ENCODE results near the gene ARHGAP22.

ARHGAP22 gene

DNA sequence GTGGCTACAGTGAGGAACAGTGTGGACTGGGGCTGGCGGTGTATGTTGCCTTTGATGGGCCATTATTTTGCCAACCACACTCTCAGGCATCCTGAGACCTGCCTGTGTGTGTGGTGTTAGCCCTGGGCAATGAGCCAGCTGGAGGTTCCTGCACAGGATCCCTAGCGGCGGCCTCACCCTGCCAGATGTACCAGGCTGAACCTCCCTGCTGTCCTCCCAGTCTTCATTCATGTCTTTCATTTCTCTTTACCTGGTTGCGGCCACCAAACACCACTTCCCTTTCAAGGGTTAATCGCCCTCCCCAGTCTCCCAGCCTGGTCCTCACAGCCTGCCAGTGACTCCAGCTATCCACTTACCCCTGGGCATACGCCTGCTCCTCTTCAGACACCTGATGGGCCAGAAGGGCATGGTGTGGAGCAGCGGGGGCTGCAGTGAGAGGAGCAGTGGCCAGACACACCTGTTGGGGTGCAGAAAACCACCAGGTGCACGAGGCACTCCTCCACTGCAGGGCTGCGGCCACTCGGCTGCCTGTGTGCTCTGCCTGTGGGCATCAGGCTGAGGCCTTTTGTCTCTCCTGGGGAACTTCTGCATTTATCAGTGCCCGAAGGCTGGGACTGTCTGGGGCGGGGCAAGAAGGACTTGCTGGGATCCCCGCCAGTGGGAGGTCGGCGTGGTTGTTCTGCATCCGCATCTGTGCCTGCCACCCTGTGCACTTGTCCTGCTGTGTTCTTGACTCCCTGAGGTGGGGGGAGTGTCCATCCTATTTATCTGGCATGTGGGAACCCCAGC, 111.6 kb downstream of the ARHGAP22 start:
- TF ChIP-seq, protein P1, sequence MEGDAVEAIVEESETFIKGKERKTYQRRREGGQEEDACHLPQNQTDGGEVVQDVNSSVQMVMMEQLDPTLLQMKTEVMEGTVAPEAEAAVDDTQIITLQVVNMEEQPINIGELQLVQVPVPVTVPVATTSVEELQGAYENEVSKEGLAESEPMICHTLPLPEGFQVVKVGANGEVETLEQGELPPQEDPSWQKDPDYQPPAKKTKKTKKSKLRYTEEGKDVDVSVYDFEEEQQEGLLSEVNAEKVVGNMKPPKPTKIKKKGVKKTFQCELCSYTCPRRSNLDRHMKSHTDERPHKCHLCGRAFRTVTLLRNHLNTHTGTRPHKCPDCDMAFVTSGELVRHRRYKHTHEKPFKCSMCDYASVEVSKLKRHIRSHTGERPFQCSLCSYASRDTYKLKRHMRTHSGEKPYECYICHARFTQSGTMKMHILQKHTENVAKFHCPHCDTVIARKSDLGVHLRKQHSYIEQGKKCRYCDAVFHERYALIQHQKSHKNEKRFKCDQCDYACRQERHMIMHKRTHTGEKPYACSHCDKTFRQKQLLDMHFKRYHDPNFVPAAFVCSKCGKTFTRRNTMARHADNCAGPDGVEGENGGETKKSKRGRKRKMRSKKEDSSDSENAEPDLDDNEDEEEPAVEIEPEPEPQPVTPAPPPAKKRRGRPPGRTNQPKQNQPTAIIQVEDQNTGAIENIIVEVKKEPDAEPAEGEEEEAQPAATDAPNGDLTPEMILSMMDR (IDR thresholded peaks at IDR 0.05): no peak
- no peak for DNase-seq
- H3K36me3 Mint-ChIP-seq (ENCODE audit: low read depth): no peaks in the 10 kb centered on the region
- H3K4me3 Mint-ChIP-seq: no peak overlapping the region
- peaks cover 24% of the 10 kb centered on the region for H3K4me1 Mint-ChIP-seq
- no peak overlapping the region for H3K27ac Mint-ChIP-seq
- peaks cover 13% of the 10 kb centered on the region for H3K27me3 Mint-ChIP-seq (ENCODE audit: low read depth, poor library complexity)
- H3K9me3 Mint-ChIP-seq: no peaks in the 10 kb centered on the region

DNA sequence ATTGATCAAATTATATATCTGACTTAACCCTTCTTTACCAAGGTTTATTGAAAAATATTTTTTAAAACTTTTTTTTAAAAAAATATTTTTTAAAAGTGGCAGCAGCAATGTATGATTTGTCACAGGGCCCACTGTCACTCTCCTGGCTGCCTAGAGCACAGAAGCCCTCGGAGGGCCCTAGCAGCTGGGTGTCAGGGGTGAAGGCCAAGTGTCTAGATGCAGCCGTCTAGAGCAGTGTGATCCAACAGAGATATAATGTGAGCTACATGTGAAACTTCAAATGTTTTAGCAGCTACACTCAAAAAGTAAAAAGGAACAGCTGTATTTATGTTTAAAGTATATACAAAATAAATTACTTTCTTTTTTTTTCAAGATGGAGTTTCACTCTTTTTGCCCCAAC, 112.7 kb downstream of the ARHGAP22 start:
- no peak overlapping the region for H3K27ac Mint-ChIP-seq
- H3K9me3 Mint-ChIP-seq: peaks cover 2% of the 10 kb centered on the region
- TF ChIP-seq, protein P1 (IDR thresholded peaks at IDR 0.05): no peak
- DNase-seq: no peak
- no peaks in the 10 kb centered on the region for H3K36me3 Mint-ChIP-seq (ENCODE audit: low read depth)
- peaks cover 20% of the 10 kb centered on the region for H3K4me1 Mint-ChIP-seq
- H3K27me3 Mint-ChIP-seq (ENCODE audit: low read depth, poor library complexity): peaks cover 16% of the 10 kb centered on the region
- no peak overlapping the region for H3K4me3 Mint-ChIP-seq

DNA sequence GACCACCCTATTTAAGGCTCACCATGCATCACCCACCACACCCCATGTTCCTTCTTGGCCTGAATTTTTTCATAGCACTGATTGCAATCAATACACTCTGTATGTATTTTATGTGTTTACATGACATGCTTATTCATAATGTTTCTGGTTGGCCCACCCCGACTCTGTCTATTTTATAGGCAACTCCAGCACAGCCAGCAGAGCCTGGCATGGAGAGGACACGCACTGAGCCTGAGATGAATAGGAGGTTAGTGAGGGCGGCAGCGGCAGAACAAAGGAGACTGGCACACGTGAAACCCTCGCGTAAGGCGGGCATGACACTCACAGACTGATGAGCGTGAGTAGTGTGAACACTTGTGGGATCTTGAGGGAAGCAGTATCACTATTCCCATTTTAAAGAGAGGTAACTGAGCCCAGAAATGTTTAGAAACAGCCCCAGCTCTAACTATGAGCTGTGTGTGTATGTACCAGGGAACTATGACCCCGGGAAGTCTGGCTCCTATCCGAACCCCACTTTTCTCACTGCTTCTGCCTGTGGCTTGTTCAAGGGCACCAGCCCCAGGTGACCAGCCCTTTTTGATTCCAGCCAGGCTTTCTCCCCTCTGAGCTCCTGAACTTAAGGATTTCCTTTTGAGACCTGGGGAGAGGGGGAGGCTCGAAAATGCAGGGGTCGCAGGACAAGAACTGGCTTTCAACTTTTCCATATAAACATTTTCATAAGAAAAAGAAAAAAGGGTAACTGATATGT, 113.3 kb downstream of the ARHGAP22 start:
- H3K4me1 Mint-ChIP-seq: peaks cover 18% of the 10 kb centered on the region
- TF ChIP-seq, protein P1 (IDR thresholded peaks at IDR 0.05): no peak
- H3K27me3 Mint-ChIP-seq (ENCODE audit: low read depth, poor library complexity): peaks cover 20% of the 10 kb centered on the region
- no peak overlapping the region for H3K4me3 Mint-ChIP-seq
- no peak overlapping the region for H3K27ac Mint-ChIP-seq
- DNase-seq: no peak
- no peaks in the 10 kb centered on the region for H3K36me3 Mint-ChIP-seq (ENCODE audit: low read depth)
- peaks cover 7% of the 10 kb centered on the region for H3K9me3 Mint-ChIP-seq

DNA sequence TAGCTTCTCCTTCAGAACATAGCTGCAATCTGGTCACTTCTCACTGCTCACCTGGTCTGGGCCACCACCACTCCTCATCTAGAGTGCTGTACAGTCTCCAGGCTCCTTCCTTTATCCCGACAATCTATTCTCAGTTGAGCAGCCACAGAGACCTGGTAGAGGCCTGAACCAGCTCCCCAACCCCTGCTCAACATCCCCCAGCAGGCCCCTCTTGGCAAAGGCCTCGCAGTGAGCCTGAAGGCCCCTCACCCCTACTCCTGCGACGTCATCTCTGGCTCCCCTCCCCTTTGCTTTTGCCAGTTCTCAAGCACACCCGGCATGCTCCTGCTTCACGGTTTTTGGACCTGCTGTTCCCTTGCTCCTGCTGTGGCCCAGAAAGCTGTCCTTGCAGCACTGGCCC, 113.9 kb downstream of the ARHGAP22 start:
- TF ChIP-seq, protein P1 (IDR thresholded peaks at IDR 0.05): no peak
- no peak overlapping the region for H3K4me3 Mint-ChIP-seq
- no peak overlapping the region for H3K27ac Mint-ChIP-seq
- H3K4me1 Mint-ChIP-seq: peaks cover 18% of the 10 kb centered on the region
- H3K27me3 Mint-ChIP-seq (ENCODE audit: low read depth, poor library complexity): peaks cover 20% of the 10 kb centered on the region
- H3K9me3 Mint-ChIP-seq: peaks cover 7% of the 10 kb centered on the region
- H3K36me3 Mint-ChIP-seq (ENCODE audit: low read depth): no peaks in the 10 kb centered on the region
- DNase-seq: no peak

DNA sequence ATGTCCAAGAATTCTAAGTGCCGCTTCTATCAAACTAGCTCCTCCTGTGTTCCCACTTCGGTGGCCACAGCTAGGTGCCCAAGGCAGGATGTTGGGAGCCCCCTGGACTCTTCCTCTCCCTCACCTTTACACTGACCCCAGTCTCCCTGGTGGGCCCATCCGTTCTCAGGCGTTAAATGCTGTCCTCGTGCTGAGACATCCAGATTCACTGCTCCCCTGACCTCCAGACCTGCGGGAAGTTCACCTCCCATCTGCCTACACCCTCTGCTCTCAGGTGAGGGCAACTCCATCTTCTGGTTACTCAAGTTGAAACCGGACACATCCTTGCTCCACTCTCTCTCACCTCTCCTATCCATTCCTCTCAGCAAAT, 114.3 kb downstream of the ARHGAP22 start:
- H3K36me3 Mint-ChIP-seq (ENCODE audit: low read depth): no peaks in the 10 kb centered on the region
- peaks cover 7% of the 10 kb centered on the region for H3K9me3 Mint-ChIP-seq
- TF ChIP-seq, protein P1 (IDR thresholded peaks at IDR 0.05): no peak
- no peak for DNase-seq
- no peak overlapping the region for H3K4me3 Mint-ChIP-seq
- no peak overlapping the region for H3K27ac Mint-ChIP-seq
- peaks cover 18% of the 10 kb centered on the region for H3K4me1 Mint-ChIP-seq
- peaks cover 20% of the 10 kb centered on the region for H3K27me3 Mint-ChIP-seq (ENCODE audit: low read depth, poor library complexity)
